ENCODE measurements around the gene PLXNA2.

- no peak for TF ChIP-seq POLR2A (IDR thresholded peaks at IDR 0.05)
- TF ChIP-seq, protein P1, sequence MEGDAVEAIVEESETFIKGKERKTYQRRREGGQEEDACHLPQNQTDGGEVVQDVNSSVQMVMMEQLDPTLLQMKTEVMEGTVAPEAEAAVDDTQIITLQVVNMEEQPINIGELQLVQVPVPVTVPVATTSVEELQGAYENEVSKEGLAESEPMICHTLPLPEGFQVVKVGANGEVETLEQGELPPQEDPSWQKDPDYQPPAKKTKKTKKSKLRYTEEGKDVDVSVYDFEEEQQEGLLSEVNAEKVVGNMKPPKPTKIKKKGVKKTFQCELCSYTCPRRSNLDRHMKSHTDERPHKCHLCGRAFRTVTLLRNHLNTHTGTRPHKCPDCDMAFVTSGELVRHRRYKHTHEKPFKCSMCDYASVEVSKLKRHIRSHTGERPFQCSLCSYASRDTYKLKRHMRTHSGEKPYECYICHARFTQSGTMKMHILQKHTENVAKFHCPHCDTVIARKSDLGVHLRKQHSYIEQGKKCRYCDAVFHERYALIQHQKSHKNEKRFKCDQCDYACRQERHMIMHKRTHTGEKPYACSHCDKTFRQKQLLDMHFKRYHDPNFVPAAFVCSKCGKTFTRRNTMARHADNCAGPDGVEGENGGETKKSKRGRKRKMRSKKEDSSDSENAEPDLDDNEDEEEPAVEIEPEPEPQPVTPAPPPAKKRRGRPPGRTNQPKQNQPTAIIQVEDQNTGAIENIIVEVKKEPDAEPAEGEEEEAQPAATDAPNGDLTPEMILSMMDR (IDR thresholded peaks at IDR 0.05) = no peak
- TF ChIP-seq POLR2AphosphoS5 (IDR thresholded peaks at IDR 0.05; ENCODE audit: insufficient read depth in 1 of 2, low read depth in 1 of 2) = no peak
Observed at GRCh38 chr1:208145167-208145566, 99.0 kb downstream of the PLXNA2 start.

All from vagina (tissue), 2 donors.